ENCODE measurements around the gene FEN1.

FEN1 gene

GRCh38 chr11:61795459-61795858 is 2.7 kb downstream of the FEN1 start:
- ChIA-PET CTCF (interaction anchor here (0.6 to 5.1 kb wide), 6 partner anchors 11 to 287 kb away, joined by 3 to 57 read pairs (median 32); partner anchors contain the start of gene FADS2), POLR2A (no interaction called here)
- no peaks in the 10 kb centered on the region for H3K9me3 ChIP-seq (ENCODE audit: control insufficient read depth, insufficient read depth, low read depth, low read length)
- 0 out of 2 replicates have a peak, but pooled peaks cover 3% of the 10 kb centered on the region for H3K4me1 ChIP-seq (ENCODE audit: control insufficient read depth, insufficient read depth, low read length)
- no peak for TF ChIP-seq ZNF549 (tag by site-specific recombination; IDR thresholded peaks at IDR 0.05)
- TF ChIP-seq ZNF23 (tag by site-specific recombination; IDR thresholded peaks at IDR 0.05; ENCODE audit: borderline replicate concordance) = no peak
- TF ChIP-seq PBX3 (CRISPR knock-in tag; IDR thresholded peaks at IDR 0.05) = no peak
- TF ChIP-seq ZNF626 (tag by site-specific recombination; IDR thresholded peaks at IDR 0.05) = no peak
- no peak for TF ChIP-seq ZNF184 (tag by site-specific recombination; IDR thresholded peaks at IDR 0.05)
- no peak for TF ChIP-seq ZNF510 (tag by site-specific recombination; IDR thresholded peaks at IDR 0.05; ENCODE audit: insufficient replicate concordance)
- TF ChIP-seq PRDM4 (tag by site-specific recombination; IDR thresholded peaks at IDR 0.05) = no peak
- no peak for TF ChIP-seq TSHZ1 (tag by site-specific recombination; IDR thresholded peaks at IDR 0.05; ENCODE audit: borderline replicate concordance)
- no peak for TF ChIP-seq ZSCAN30 (tag by site-specific recombination; IDR thresholded peaks at IDR 0.05)
- no peak for TF ChIP-seq KLF17 (tag by site-specific recombination; IDR thresholded peaks at IDR 0.05)
- TF ChIP-seq ZBTB21 (tag by site-specific recombination; IDR thresholded peaks at IDR 0.05) = no peak
- TF ChIP-seq SETDB1 (IDR thresholded peaks at IDR 0.05; ENCODE audit: insufficient read length, low read length) = no peak
- no peak for TF ChIP-seq ZNF488 (tag by site-specific recombination; IDR thresholded peaks at IDR 0.05)
- no peak for TF ChIP-seq ZNF600 (tag by site-specific recombination; IDR thresholded peaks at IDR 0.05)
- no peak for TF ChIP-seq PATZ1 (tag by site-specific recombination; IDR thresholded peaks at IDR 0.05)
- TF ChIP-seq EGR2 (tag by site-specific recombination; IDR thresholded peaks at IDR 0.05; ENCODE audit: low read depth) = no peak
- no peak for TF ChIP-seq ZNF112 (tag by site-specific recombination; IDR thresholded peaks at IDR 0.05)
- peaks cover 0 to 60% of the 10 kb centered on the region in 2 experiments; a peak in 2 of 3 replicates for H3K36me3 ChIP-seq (ENCODE audit: control insufficient read depth in 2 of 2, insufficient read depth in 1 of 2, low read length in 2 of 2)
- H3K27ac ChIP-seq (ENCODE audit: extremely low read depth, low read depth, low read length) = no peak overlapping the region
- H3K4me3 ChIP-seq (ENCODE audit: low read depth, low read length) = no peak overlapping the region
